Measurements from ENCODE around the gene GC. TPM values are rescaled to one million over a fixed set of nuclear protein-coding genes. Genes with fewer than 3 reads are reported as not detected.
"Not testable (repeated sequence)": the region's sequence is repeated elsewhere in the genome, so short reads cannot be mapped to it uniquely, and the experiment has no call there.

The GC gene
- total RNA-seq, 2 donors from 2014 or later: not detected

- H3K36me3 Mint-ChIP-seq (ENCODE audit: low read depth): no peaks in the 10 kb centered on the region
- H3K9me3 ChIP-seq (ENCODE audit: control insufficient read depth, low read length, poor library complexity, severe bottlenecking): no peaks in the 10 kb centered on the region
- H3K27me3 Mint-ChIP-seq: peaks cover 30% of the 10 kb centered on the region
- no peak for DNase-seq
- H3K27ac Mint-ChIP-seq: no peak overlapping the region
- H3K4me3 Mint-ChIP-seq: no peak overlapping the region
- no peak for ATAC-seq
- H3K4me1 Mint-ChIP-seq: peaks cover 2% of the 10 kb centered on the region
These were observed 37.5 kb downstream of the GC start for GRCh38 chr4:71746379-71746778.

GRCh38 chr4:71738782-71739181 lies 45.1 kb downstream of the GC start:
- ATAC-seq; DNase-seq; H3K27ac Mint-ChIP-seq; H3K4me1 Mint-ChIP-seq; H3K27me3 Mint-ChIP-seq; H3K36me3 Mint-ChIP-seq (ENCODE audit: low read depth); H3K9me3 ChIP-seq (ENCODE audit: control insufficient read depth, low read length, poor library complexity, severe bottlenecking); H3K4me3 Mint-ChIP-seq: not testable (repeated sequence)

GRCh38 chr4:71732706-71733105 lies 51.2 kb downstream of the GC start:
- no peaks in the 10 kb centered on the region for H3K9me3 ChIP-seq (ENCODE audit: control insufficient read depth, low read length, poor library complexity, severe bottlenecking)
- DNase-seq (no peak), ATAC-seq (no peak)
- H3K27ac Mint-ChIP-seq: no peak overlapping the region
- H3K36me3 Mint-ChIP-seq (ENCODE audit: low read depth): no peaks in the 10 kb centered on the region
- no peaks in the 10 kb centered on the region for H3K4me1 Mint-ChIP-seq
- peaks cover 15% of the 10 kb centered on the region for H3K27me3 Mint-ChIP-seq
- H3K4me3 Mint-ChIP-seq: no peak overlapping the region

- ATAC-seq (no peak), DNase-seq (no peak)
- Mint-ChIP-seq H3K27me3 (peaks cover 16% of the 10 kb centered on the region), H3K36me3 (ENCODE audit: low read depth) (no peaks in the 10 kb centered on the region), H3K4me3 (no peak overlapping the region), H3K27ac (no peak overlapping the region), H3K4me1 (no peaks in the 10 kb centered on the region)
- H3K9me3 ChIP-seq (ENCODE audit: control insufficient read depth, low read length, poor library complexity, severe bottlenecking): no peaks in the 10 kb centered on the region
These were observed 51.8 kb downstream of the GC start for GRCh38 chr4:71732066-71732465.

GRCh38 chr4:71729856-71730255 lies 54.0 kb downstream of the GC start:
- no peaks in the 10 kb centered on the region for H3K9me3 ChIP-seq (ENCODE audit: control insufficient read depth, low read length, poor library complexity, severe bottlenecking)
- Mint-ChIP-seq H3K4me3 (no peak overlapping the region), H3K27ac (no peak overlapping the region), H3K4me1 (no peaks in the 10 kb centered on the region), H3K27me3 (peaks cover 21% of the 10 kb centered on the region), H3K36me3 (ENCODE audit: low read depth) (no peaks in the 10 kb centered on the region)
- no peak for ATAC-seq
- no peak for DNase-seq

- no peaks in the 10 kb centered on the region for H3K9me3 ChIP-seq (ENCODE audit: control insufficient read depth, low read length, poor library complexity, severe bottlenecking)
- ATAC-seq: peak; percentile 48
- H3K4me3 Mint-ChIP-seq: no peak overlapping the region
- H3K36me3 Mint-ChIP-seq (ENCODE audit: low read depth): no peaks in the 10 kb centered on the region
- no peak for DNase-seq
- peaks cover 8% of the 10 kb centered on the region for H3K27me3 Mint-ChIP-seq
- H3K4me1 Mint-ChIP-seq: peaks cover 3% of the 10 kb centered on the region
- no peak overlapping the region for H3K27ac Mint-ChIP-seq
These were observed 70.2 kb downstream of the GC start for GRCh38 chr4:71713611-71714203.

- DNase-seq (no peak), ATAC-seq (no peak)
- Mint-ChIP-seq H3K4me1 (peaks cover 3% of the 10 kb centered on the region), H3K36me3 (ENCODE audit: low read depth) (no peaks in the 10 kb centered on the region), H3K27ac (peak overlapping the region; percentile 27), H3K27me3 (peaks cover 13% of the 10 kb centered on the region), H3K4me3 (no peak overlapping the region)
- H3K9me3 ChIP-seq (ENCODE audit: control insufficient read depth, low read length, poor library complexity, severe bottlenecking): no peaks in the 10 kb centered on the region
These were observed 71.9 kb downstream of the GC start for GRCh38 chr4:71711985-71712348.

- no peak for ATAC-seq
- no peak for DNase-seq
- H3K4me3 Mint-ChIP-seq: no peak overlapping the region
- peaks cover 3% of the 10 kb centered on the region for H3K4me1 Mint-ChIP-seq
- no peaks in the 10 kb centered on the region for H3K9me3 ChIP-seq (ENCODE audit: control insufficient read depth, low read length, poor library complexity, severe bottlenecking)
- H3K36me3 Mint-ChIP-seq (ENCODE audit: low read depth): no peaks in the 10 kb centered on the region
- peaks cover 13% of the 10 kb centered on the region for H3K27me3 Mint-ChIP-seq
- peak overlapping the region; percentile 27 for H3K27ac Mint-ChIP-seq
These were observed 72.6 kb downstream of the GC start for GRCh38 chr4:71711044-71711984.

GRCh38 chr4:71709961-71710360 lies 73.9 kb downstream of the GC start:
- Mint-ChIP-seq H3K4me3 (no peak overlapping the region), H3K4me1 (peaks cover 3% of the 10 kb centered on the region), H3K27ac (no peak overlapping the region), H3K27me3 (peaks cover 20% of the 10 kb centered on the region), H3K36me3 (ENCODE audit: low read depth) (no peaks in the 10 kb centered on the region)
- H3K9me3 ChIP-seq (ENCODE audit: control insufficient read depth, low read length, poor library complexity, severe bottlenecking): no peaks in the 10 kb centered on the region
- ATAC-seq (no peak), DNase-seq (no peak)

GRCh38 chr4:71698141-71698540 lies 85.7 kb downstream of the GC start:
- H3K27me3 Mint-ChIP-seq: peaks cover 45% of the 10 kb centered on the region
- H3K4me1 Mint-ChIP-seq: no peaks in the 10 kb centered on the region
- no peak for DNase-seq
- no peaks in the 10 kb centered on the region for H3K36me3 Mint-ChIP-seq (ENCODE audit: low read depth)
- no peak overlapping the region for H3K27ac Mint-ChIP-seq
- no peak overlapping the region for H3K4me3 Mint-ChIP-seq
- no peak for ATAC-seq
- no peaks in the 10 kb centered on the region for H3K9me3 ChIP-seq (ENCODE audit: control insufficient read depth, low read length, poor library complexity, severe bottlenecking)

GRCh38 chr4:71697031-71697430 lies 86.8 kb downstream of the GC start:
- ATAC-seq (no peak), DNase-seq (no peak)
- Mint-ChIP-seq H3K27me3 (peaks cover 51% of the 10 kb centered on the region), H3K4me1 (peaks cover 1% of the 10 kb centered on the region), H3K4me3 (no peak overlapping the region), H3K36me3 (ENCODE audit: low read depth) (no peaks in the 10 kb centered on the region), H3K27ac (no peak overlapping the region)
- no peaks in the 10 kb centered on the region for H3K9me3 ChIP-seq (ENCODE audit: control insufficient read depth, low read length, poor library complexity, severe bottlenecking)

GRCh38 chr4:71694961-71695360 lies 88.9 kb downstream of the GC start:
- H3K27me3 Mint-ChIP-seq: peaks cover 50% of the 10 kb centered on the region
- H3K4me1 Mint-ChIP-seq: peaks cover 2% of the 10 kb centered on the region
- no peak overlapping the region for H3K4me3 Mint-ChIP-seq
- ATAC-seq (no peak), DNase-seq (no peak)
- no peak overlapping the region for H3K27ac Mint-ChIP-seq
- H3K9me3 ChIP-seq (ENCODE audit: control insufficient read depth, low read length, poor library complexity, severe bottlenecking): no peaks in the 10 kb centered on the region
- H3K36me3 Mint-ChIP-seq (ENCODE audit: low read depth): no peaks in the 10 kb centered on the region

- Mint-ChIP-seq H3K27me3 (peaks cover 63% of the 10 kb centered on the region), H3K27ac (no peak overlapping the region), H3K4me1 (peaks cover 2% of the 10 kb centered on the region), H3K36me3 (ENCODE audit: low read depth) (no peaks in the 10 kb centered on the region), H3K4me3 (no peak overlapping the region)
- DNase-seq (no peak), ATAC-seq (no peak)
- no peaks in the 10 kb centered on the region for H3K9me3 ChIP-seq (ENCODE audit: control insufficient read depth, low read length, poor library complexity, severe bottlenecking)
These were observed 90.9 kb downstream of the GC start for GRCh38 chr4:71692963-71693362.

GRCh38 chr4:71692198-71692597 lies 91.7 kb downstream of the GC start:
- Mint-ChIP-seq H3K4me1 (peaks cover 2% of the 10 kb centered on the region), H3K36me3 (ENCODE audit: low read depth) (no peaks in the 10 kb centered on the region), H3K27me3 (peaks cover 63% of the 10 kb centered on the region), H3K4me3 (no peak overlapping the region), H3K27ac (no peak overlapping the region)
- ATAC-seq: no peak
- no peak for DNase-seq
- H3K9me3 ChIP-seq (ENCODE audit: control insufficient read depth, low read length, poor library complexity, severe bottlenecking): no peaks in the 10 kb centered on the region

Measured in T-helper 17 cell (primary cell).